NB4 (cell line): Measurements from ENCODE around the gene WNT3.
"Not testable (repeated sequence)": the region's sequence is repeated elsewhere in the genome, so short reads cannot be mapped to it uniquely, and the experiment has no call there.

Source experiments
- MYC ChIP-seq: IDR thresholded peaks from 2 replicates; pipeline ENCODE4 v1.6.1; 2011; ENCODE audit warnings: low read depth, low read length
- POLR2A ChIP-seq: IDR thresholded peaks from 2 replicates; pipeline ENCODE4 v1.6.1; 2011; ENCODE audit warnings: mild to moderate bottlenecking; ENCODE audit not compliant: insufficient read length; ENCODE audit errors: extremely low read depth
- TF ChIP-seq, protein P1 (sequence below): IDR thresholded peaks from one replicate; pipeline ENCODE4 v1.5.1; 2012; ENCODE audit warnings: low read depth, low read length
- TF ChIP-seq, protein P2 (sequence below): IDR thresholded peaks from 2 replicates; pipeline ENCODE4 v1.6.1; 2011; ENCODE audit warnings: low read depth, low read length

DNA sequence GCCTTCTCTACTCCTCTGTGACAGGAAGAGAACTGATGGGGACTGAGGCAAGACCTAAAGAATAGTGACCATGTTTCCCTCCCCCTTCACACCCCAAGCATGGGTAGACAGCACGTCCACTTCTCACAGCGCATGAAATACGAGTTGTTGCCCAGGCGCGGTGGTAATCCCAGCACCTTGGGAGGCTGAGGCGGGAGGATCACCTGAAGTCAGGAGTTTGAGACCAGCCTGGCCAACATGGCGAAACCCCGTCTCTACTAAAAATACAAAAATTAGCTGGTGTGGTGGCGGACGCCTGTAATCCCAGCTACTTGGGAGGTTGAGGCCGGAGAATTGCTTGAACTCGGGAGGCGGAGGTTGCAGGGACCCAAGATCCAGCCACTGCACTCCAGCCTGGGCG lies 49.6 kb downstream of the WNT3 start:
- TF ChIP-seq, protein P1, sequence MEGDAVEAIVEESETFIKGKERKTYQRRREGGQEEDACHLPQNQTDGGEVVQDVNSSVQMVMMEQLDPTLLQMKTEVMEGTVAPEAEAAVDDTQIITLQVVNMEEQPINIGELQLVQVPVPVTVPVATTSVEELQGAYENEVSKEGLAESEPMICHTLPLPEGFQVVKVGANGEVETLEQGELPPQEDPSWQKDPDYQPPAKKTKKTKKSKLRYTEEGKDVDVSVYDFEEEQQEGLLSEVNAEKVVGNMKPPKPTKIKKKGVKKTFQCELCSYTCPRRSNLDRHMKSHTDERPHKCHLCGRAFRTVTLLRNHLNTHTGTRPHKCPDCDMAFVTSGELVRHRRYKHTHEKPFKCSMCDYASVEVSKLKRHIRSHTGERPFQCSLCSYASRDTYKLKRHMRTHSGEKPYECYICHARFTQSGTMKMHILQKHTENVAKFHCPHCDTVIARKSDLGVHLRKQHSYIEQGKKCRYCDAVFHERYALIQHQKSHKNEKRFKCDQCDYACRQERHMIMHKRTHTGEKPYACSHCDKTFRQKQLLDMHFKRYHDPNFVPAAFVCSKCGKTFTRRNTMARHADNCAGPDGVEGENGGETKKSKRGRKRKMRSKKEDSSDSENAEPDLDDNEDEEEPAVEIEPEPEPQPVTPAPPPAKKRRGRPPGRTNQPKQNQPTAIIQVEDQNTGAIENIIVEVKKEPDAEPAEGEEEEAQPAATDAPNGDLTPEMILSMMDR, result not testable (repeated sequence)
- not testable (repeated sequence) for TF ChIP-seq POLR2A, MYC
- TF ChIP-seq, protein P2, sequence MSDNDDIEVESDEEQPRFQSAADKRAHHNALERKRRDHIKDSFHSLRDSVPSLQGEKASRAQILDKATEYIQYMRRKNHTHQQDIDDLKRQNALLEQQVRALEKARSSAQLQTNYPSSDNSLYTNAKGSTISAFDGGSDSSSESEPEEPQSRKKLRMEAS, result not testable (repeated sequence)
